HFF-Myc (cell line): ENCODE measurements around the gene MORF4L2.
A peak's percentile ranks its signal among the peaks of the same experiment; 100 is the strongest.
"Not testable (repeated sequence)": the region's sequence is repeated elsewhere in the genome, so short reads cannot be mapped to it uniquely, and the experiment has no call there.

Experiments
- DNase-seq: peaks from one replicate; pipeline ENCODE4 v3.0.0-alpha.2; 2011; ENCODE audit warnings: low read depth; ENCODE audit errors: extremely low read depth
- H3K4me3 ChIP-seq: replicated peaks from 2 replicates; pipeline ENCODE4 v1.5.1; 2011; ENCODE audit warnings: low read depth, mild to moderate bottlenecking, control low read depth, low read length
- CTCF ChIP-seq: IDR thresholded peaks from 2 replicates; pipeline ENCODE4 v1.5.1; 2012; ENCODE audit warnings: mild to moderate bottlenecking, low read depth, low read length, control low read depth; ENCODE audit errors: missing control alignments

The MORF4L2 gene

GRCh38 chrX:103644125-103644524, 42.4 kb downstream of the MORF4L2 start:
- DNase-seq = no peak
- H3K4me3 ChIP-seq = no peak overlapping the region
- TF ChIP-seq CTCF = no peak

- TF ChIP-seq CTCF = no peak
- H3K4me3 ChIP-seq = no peak overlapping the region
- no peak for DNase-seq
These were observed 45.9 kb downstream of the MORF4L2 start for GRCh38 chrX:103640401-103641155.

- DNase-seq, H3K4me3 ChIP-seq: not testable (repeated sequence)
These were observed 47.8 kb downstream of the MORF4L2 start for GRCh38 chrX:103638479-103639346.

GRCh38 chrX:103637604-103638338, 48.7 kb downstream of the MORF4L2 start:
- no peak for TF ChIP-seq CTCF
- DNase-seq = no peak
- H3K4me3 ChIP-seq = no peak overlapping the region

GRCh38 chrX:103635436-103635835, 51.1 kb downstream of the MORF4L2 start:
- no peak for DNase-seq

GRCh38 chrX:103631145-103631544, 55.4 kb downstream of the MORF4L2 start:
- DNase-seq = no peak
- no peak for TF ChIP-seq CTCF
- no peak overlapping the region for H3K4me3 ChIP-seq

More at GRCh38 chrX:103635436-103635835, 51.1 kb downstream of the MORF4L2 start:
- no peak overlapping the region for H3K4me3 ChIP-seq
- no peak for TF ChIP-seq CTCF

- DNase-seq = no peak
- TF ChIP-seq CTCF = no peak
- H3K4me3 ChIP-seq = peak overlapping the region; percentile 61
These were observed 56.4 kb downstream of the MORF4L2 start for GRCh38 chrX:103630171-103630511.
